GM19467 (cell line): ENCODE measurements around the gene PPARGC1A.

ENCODE experiments used
- ATAC-seq: cut with Tn5 transposase; IDR thresholded peaks from one replicate; pipeline ENCODE4 v1.9.1; 2021; ENCODE audit warnings: mild to moderate bottlenecking, moderate library complexity; ENCODE audit not compliant: unreplicated experiment

The PPARGC1A gene

DNA sequence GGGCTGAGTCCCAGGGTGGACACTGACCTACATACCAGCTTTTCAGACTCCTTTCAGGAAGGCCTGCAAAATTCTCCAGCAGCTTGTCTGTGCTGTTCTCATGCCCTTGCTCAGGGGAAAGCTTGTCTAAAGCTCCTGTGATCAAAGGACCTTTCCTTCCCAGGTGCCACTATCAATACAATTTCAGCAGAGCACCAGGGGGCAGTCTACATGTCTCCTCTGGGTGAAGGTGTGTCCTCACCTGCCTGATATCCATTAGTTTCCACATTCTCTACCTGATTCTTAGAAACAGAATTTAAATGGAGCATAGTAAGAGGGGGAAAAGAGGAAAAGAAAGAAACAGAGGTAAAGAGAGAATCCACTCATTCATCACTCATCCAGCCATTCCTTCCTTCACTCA is 114.2 kb downstream of the PPARGC1A start:
- no peak for ATAC-seq

DNA sequence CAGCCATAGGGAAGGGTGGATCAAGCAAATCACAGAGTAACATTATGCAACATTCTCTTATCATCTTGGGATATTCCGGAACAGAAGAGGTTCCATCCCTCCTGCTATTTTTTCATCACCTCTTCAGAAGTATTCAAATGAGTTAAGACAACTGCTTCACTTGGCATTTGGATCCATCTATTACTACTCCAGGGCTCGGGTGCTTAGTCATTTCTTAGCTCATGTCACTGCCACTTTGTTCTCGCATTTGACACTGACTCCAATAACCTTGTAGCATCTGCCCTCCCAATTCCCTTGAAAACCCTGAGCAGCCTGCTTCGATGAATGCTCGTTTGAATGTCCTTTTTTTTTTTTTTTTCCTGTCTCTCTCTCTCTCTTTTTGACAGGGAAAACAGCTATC is 114.9 kb downstream of the PPARGC1A start:
- ATAC-seq = no peak

DNA sequence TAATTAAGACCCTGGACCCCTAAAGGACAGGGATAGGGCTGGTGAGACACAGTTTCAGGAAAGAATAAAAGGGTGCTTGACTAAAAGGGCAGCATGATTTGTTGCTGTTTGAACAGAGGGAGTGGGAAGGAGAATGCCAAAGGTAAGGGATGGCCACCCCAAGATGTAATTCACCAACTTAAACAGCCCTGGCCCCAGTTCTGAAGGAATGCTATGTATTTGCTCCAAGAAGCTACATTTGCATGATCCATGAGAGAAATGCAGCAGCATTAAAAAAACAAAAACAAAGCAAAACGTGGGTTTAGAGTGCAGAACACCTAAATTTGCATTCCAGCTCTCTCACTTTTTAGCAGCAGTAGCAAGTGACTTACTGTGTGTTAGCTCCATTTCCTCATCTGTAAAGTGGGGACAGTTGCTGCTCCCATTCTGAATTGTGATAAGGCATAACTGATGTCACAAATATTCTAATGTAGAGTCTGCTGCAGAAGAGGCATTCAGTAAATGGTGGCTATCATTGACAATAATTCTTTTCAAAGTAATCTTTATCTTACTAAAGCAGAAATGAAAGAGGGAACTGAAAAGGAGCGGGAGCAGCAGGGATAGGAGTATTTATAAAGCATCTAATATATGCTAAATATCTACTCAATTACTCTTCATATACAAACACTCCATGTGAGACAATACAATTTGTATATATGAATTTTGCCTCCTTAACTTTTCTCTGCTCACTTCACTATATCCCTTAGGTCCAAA is 115.8 kb downstream of the PPARGC1A start:
- no peak for ATAC-seq

DNA sequence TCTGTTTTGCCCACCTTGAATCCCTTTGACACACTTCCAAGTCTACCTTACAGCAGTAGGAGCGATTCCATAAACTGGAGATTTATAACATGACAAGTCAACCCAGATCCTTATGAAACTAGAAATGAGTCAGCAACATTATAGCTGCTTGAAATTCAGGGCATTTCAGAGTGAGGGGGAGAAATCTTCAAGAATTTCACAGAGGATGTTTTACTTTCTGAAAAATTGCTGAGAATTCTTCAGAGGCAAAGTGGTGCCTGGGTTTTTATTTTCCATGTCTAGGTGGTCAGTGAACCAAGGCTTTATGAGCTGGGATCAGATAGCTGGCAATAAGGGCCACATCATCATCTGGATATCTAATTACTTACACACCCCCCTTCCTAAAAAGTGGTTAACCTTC is 119.8 kb downstream of the PPARGC1A start:
- ATAC-seq = no peak

DNA sequence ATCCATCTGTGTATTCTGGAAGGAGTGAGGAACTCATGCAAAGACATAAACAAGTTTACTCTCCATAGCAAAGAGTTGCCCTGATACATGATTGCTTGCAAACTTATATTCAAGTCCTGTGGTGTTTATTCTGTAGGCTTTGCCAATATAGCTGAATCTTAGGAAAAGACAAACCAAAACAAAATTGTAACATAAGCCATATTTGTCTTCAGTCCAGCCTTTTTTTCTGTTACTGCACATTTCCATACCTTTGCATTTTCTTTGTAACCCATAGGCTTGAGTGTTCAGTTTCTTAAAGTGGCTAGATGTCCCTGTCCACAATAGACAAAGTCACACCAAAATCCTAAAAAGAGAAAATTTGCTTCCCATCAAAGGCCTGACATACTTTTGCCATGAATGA is 120.4 kb downstream of the PPARGC1A start:
- no peak for ATAC-seq

DNA sequence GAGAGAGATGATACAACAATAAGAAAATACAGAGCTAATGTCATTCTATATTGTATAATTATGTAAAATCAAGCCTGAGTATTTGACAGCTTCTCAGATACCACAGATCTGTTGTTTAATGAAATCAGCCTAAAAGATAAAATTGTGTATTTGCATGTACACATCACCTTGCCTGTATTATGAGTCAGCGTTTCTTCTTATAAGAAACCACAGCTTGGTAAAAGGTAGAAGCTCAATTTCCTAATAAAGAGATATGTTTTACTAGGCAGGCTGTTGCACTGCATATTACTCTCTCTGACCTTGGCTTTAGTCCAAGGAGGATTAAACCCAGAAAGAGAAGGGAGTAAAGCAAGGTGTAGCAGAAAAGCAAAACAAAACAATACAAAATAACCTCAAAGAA is 121.3 kb downstream of the PPARGC1A start:
- no peak for ATAC-seq

DNA sequence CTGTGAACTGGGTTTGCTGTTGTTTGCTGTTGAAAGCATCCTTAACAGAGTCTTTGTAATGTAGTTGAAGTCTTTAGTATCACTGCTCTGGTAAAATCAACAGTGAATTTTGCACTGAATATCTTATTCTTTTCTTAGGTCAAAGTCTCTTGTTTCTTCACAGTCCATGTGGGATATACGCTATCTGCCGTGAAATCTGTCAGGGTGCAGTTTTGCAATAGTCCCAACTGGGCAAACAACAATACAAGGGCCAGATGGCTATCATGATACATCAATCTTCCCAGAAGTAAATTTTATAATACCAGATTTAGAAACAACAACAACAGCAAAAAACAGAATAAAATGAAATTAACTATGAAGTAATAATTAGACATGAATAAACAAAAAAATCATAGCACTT is 123.5 kb downstream of the PPARGC1A start:
- no peak for ATAC-seq

DNA sequence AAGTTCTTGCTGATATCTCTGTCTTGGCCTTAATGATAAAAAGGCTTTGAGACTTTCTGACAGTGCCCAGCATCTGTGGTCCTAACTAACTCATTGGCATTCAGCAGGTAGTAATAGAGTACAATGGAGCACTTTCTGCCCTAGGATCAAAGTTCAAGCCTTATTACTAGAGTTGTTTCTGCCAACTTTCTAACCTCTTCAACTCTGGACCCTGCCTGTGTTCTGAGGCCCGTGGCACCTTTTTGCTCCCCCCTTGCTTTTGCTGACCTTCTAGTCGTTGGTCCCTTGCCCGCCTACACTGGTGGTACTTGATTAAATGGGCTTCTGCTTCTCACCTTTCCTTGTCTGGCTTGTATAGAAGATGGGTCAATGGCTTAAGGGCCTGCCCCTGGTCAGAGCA is 126.3 kb downstream of the PPARGC1A start:
- no peak for ATAC-seq

DNA sequence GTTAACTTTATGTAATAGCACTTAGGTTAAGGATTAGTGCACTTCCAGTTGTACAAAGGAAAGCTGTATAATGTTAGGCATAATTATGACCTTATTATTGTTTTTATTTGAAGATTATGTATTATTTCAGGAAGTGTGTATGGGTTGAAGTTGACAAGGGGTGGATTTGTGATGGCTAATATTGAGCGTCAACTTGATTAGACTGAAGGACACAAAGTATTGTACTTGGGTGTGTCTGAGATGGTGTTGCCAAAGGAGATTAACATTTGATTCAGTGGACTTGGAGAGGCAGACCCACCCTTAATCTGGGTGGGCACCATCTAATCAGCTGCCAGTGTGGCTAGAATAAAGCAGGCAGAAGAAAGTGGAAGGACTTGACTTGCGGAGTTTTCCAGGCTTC is 127.3 kb downstream of the PPARGC1A start:
- ATAC-seq = no peak

DNA sequence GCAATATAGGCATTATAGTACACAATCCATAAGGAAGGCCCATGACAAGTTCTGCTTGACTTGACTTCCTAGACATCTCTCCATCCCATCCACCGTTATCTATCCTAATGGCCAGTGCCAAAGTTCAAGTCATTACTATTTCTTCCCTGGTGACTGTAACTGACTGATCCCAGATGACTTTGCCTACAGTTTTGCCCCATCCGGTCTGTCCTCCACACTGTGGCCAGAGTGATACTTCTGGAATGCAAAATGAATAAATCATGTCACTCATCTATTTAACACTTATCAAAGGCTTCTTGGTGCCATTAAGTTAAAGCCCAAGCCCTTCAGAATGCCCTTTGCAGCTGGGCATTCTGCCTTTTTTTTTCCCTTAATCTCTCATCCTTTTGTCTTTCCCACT is 130.8 kb downstream of the PPARGC1A start:
- ATAC-seq = no peak

DNA sequence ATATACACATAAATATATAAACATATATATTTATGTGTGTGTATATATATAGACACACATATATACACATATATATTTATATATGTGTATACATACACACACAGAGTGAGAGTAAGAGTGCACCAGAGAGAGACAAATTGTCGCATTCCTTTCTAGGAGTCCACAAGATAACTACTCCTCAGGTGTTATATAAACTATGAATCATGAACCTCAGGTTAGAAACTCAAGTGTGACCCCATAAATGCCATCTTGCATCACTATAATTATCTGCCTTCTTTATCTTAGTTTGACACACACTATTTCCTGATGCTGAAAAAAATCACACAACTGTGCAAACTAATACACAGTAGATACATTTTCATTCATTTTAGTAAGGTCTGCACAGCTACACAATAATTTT is 135.2 kb downstream of the PPARGC1A start:
- no peak for ATAC-seq

DNA sequence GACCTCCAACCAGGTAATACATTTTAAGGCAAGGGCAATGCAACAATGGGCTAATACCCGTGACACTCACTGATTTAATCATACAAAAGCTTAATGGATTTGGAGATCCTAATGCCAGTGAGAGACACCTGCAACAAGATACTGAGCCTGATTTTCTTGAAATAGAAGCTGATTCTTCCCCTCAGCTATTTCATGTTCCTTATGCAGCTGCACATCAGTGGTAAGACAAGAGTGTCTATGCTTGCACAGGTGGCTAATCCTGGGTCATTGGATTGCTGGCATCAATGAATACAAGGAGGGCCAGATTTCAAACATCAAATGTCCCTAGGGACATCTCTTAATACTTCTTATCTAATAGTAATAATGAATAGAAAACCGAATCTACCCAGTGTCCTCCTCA is 139.7 kb downstream of the PPARGC1A start:
- ATAC-seq = no peak

DNA sequence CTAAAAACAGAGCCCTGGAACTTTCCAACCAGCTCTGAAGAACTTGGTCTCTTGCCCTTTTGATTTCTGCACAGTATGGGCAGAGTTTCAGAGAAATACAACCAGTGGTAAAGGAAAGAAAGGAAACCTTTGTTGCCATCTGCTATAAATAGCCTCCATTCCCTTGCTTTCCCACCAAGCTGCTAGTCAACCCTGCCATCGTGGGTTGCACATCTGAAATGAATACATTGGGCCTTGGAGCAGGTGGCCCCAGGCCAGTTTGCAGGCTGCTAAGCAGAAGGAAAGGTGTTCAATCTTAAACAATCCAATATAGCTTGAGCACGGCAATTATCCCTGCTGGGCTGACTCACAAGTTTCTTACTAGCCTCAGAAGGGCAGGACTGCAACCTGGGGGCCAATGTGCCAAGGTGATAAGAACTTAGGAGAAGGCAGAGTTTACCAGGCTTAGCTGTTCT is 142.5 kb downstream of the PPARGC1A start:
- ATAC-seq = no peak

DNA sequence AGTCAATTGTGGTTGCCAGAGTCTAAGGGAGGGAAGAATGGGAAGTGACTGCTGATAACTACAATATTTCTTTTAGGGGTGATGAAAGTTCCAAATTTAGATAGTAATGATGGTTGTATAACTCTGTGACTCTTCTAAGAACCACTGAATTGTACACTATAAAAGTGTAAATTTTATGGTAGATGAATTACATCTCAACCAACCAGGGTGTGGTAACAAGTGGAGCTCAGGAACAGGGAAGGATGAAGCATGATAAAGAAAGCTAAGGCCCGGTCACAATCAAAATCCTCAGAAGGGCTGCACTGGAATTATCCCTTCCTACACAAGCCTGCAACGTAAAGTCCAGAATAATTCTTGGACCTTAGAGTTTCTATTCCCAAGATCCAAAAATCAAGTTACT is 143.2 kb downstream of the PPARGC1A start:
- ATAC-seq = no peak

DNA sequence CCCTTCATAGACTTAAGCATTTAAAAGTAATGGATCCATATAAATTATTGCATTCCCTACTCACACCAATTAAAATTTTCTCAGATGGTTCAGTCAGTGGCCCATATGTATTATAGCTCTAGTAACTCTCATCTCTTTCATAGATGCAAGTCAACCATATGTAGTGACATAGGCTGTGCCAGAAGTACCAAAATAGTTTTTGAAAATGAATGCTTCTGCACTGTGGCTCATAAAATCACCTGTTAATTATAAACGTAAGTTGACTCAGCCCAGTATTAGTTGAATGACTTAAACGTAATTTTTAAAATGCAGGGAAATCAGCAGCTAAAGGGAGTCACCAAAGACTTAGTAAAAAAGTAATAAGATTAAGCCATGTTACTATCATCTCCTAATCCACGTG is 143.8 kb downstream of the PPARGC1A start:
- ATAC-seq = no peak

DNA sequence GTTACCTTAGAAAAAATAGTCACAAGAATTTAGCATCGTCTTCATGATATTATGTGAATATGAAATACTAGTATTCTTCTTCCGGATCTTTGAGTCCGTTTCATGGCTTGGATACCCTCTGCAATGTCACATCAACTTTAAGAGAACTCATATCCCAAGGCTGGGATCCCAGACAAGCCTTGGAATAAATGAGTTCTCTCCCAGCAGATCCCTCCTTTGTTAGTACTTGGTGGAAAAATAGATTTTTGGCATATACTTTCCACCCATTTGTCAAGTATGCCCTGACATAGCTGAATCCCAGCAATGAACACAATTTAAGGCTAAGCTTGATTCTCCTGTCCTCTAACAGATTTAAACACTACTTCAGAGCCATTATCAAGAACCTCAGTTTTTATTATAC is 144.5 kb downstream of the PPARGC1A start:
- no peak for ATAC-seq
